OCI-LY1 (cell line): ENCODE measurements around the gene DPH1.

Experiments used
- H2AFZ ChIP-seq: fragments of 200-600 bp; sonication (generic), shearing (Covaris generic); 2 replicates; pipeline ENCODE4 v1.6.0; 2014; ENCODE audit warnings: antibody characterized with exemption, mild to moderate bottlenecking, low read length
- H3F3A ChIP-seq: fragments of 200-600 bp; sonication (generic), shearing (Covaris generic); 2 replicates; pipeline ENCODE4 v1.6.0; 2014; ENCODE audit warnings: mild to moderate bottlenecking, antibody characterized with exemption, low read length, moderate library complexity; ENCODE audit not compliant: insufficient read depth
- H3K27ac ChIP-seq: fragments of 200-600 bp; sonication (generic); 2 replicates; pipeline ENCODE4 v1.5.1; 2014; ENCODE audit warnings: low read length, mixed run types, mild to moderate bottlenecking, low read depth; ENCODE audit not compliant: poor library complexity, severe bottlenecking
- H3K27me3 ChIP-seq: fragments of 200-600 bp; sonication (generic); 2 replicates; pipeline ENCODE4 v1.6.0; 2014; ENCODE audit warnings: antibody characterized with exemption, mild to moderate bottlenecking, low read length, moderate library complexity; ENCODE audit not compliant: insufficient read depth
- H3K36me3 ChIP-seq: fragments of 200-600 bp; sonication (generic); 2 replicates; pipeline ENCODE4 v1.6.1; 2014; ENCODE audit warnings: mild to moderate bottlenecking, antibody characterized with exemption, low read length, moderate library complexity, mixed read lengths; ENCODE audit not compliant: insufficient read depth
- H3K4me1 ChIP-seq: fragments of 200-600 bp; sonication (generic); 2 replicates; pipeline ENCODE4 v1.5.1; 2014; ENCODE audit warnings: mild to moderate bottlenecking, low read length, moderate library complexity; ENCODE audit not compliant: insufficient read depth, severe bottlenecking
- H3K4me2 ChIP-seq: fragments of 200-600 bp; sonication (generic), shearing (Covaris generic); 2 replicates; pipeline ENCODE4 v1.6.1; 2014; ENCODE audit warnings: low read length
- H3K4me3 ChIP-seq: fragments of 200-600 bp; sonication (generic); 2 replicates; pipeline ENCODE4 v1.5.1; 2014; ENCODE audit warnings: low read length, low read depth, mild to moderate bottlenecking, mixed read lengths; ENCODE audit not compliant: poor library complexity, severe bottlenecking
- H3K79me2 ChIP-seq: fragments of 200-600 bp; shearing (Covaris generic); 2 replicates; pipeline ENCODE4 v1.6.1; 2016; ENCODE audit warnings: mixed run types, low read length, mixed read lengths; ENCODE audit not compliant: insufficient read depth
- H3K9ac ChIP-seq: fragments of 200-600 bp; sonication (generic), shearing (Covaris generic); 2 replicates; pipeline ENCODE4 v1.6.1; 2014; ENCODE audit warnings: mild to moderate bottlenecking, low read length, mixed read lengths
- H3K9me2 ChIP-seq: fragments of 200-600 bp; sonication (generic), shearing (Covaris generic); 2 replicates; pipeline ENCODE4 v1.6.1; 2014; ENCODE audit warnings: low read depth, mild to moderate bottlenecking, low read length, mixed read lengths
- H3K9me3 ChIP-seq: fragments of 200-600 bp; shearing (Covaris generic); 2 replicates; pipeline ENCODE4 v1.6.1; 2014; ENCODE audit warnings: low read length, mixed read lengths
- H4K20me1 ChIP-seq: fragments of 200-600 bp; sonication (generic), shearing (Covaris generic); 2 replicates; pipeline ENCODE4 v1.6.0; 2016; ENCODE audit warnings: mild to moderate bottlenecking, low read length; ENCODE audit not compliant: insufficient read depth
- EZH2 ChIP-seq: fragments of 200-600 bp; sonication (generic), shearing (Covaris generic); IDR thresholded peaks from 2 replicates; pipeline ENCODE4 v1.8.0; 2017; ENCODE audit warnings: borderline replicate concordance, mixed run types, mild to moderate bottlenecking, antibody characterized with exemption, low read length, moderate library complexity, mixed read lengths
- TF ChIP-seq, protein P1 (sequence below): fragments of 200-600 bp; sonication (generic), shearing (Covaris generic); IDR thresholded peaks from 2 replicates; pipeline ENCODE4 v1.5.1; 2017; ENCODE audit warnings: mild to moderate bottlenecking, antibody characterized with exemption, low read length, moderate library complexity, mixed read lengths

DPH1 gene

DNA sequence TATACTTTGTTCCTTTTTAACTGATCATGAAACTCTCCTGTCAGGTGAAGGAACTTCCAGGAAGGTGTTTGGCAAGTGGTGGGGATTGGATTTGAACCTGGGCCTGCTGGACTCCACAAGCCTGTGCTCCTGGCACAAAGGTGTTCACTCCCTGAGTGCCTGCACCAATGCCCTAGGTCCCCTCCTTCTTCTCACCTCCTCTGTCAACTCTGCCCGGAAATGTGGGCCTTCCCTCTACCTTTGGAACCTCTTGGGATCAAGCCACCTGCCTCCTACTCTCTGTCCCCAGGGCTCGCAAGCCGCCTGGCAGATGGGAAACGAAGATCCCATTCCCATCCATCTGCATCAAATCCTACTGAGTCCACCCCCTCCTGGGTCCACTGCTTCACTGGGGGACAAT is 44.9 kb upstream of the DPH1 start:
- H3K9me3 ChIP-seq = no peaks in the 10 kb centered on the region
- no peak overlapping the region for H3K4me2 ChIP-seq
- H3K9ac ChIP-seq = no peak overlapping the region
- no peaks in the 10 kb centered on the region for H3K79me2 ChIP-seq
- no peak overlapping the region for H3K27ac ChIP-seq
- no peaks in the 10 kb centered on the region; the same call in 1 of the 2 replicates for H3K27me3 ChIP-seq
- H2AFZ ChIP-seq = no peak overlapping the region
- no peaks in the 10 kb centered on the region for H3K9me2 ChIP-seq
- no peaks in the 10 kb centered on the region for H3K36me3 ChIP-seq
- H3F3A ChIP-seq = no peaks in the 10 kb centered on the region
- H3K4me3 ChIP-seq = no peak overlapping the region
- H4K20me1 ChIP-seq = no peaks in the 10 kb centered on the region
- TF ChIP-seq, protein P1, sequence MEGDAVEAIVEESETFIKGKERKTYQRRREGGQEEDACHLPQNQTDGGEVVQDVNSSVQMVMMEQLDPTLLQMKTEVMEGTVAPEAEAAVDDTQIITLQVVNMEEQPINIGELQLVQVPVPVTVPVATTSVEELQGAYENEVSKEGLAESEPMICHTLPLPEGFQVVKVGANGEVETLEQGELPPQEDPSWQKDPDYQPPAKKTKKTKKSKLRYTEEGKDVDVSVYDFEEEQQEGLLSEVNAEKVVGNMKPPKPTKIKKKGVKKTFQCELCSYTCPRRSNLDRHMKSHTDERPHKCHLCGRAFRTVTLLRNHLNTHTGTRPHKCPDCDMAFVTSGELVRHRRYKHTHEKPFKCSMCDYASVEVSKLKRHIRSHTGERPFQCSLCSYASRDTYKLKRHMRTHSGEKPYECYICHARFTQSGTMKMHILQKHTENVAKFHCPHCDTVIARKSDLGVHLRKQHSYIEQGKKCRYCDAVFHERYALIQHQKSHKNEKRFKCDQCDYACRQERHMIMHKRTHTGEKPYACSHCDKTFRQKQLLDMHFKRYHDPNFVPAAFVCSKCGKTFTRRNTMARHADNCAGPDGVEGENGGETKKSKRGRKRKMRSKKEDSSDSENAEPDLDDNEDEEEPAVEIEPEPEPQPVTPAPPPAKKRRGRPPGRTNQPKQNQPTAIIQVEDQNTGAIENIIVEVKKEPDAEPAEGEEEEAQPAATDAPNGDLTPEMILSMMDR = no peak
- no peak for TF ChIP-seq EZH2
- H3K4me1 ChIP-seq = no peaks in the 10 kb centered on the region

DNA sequence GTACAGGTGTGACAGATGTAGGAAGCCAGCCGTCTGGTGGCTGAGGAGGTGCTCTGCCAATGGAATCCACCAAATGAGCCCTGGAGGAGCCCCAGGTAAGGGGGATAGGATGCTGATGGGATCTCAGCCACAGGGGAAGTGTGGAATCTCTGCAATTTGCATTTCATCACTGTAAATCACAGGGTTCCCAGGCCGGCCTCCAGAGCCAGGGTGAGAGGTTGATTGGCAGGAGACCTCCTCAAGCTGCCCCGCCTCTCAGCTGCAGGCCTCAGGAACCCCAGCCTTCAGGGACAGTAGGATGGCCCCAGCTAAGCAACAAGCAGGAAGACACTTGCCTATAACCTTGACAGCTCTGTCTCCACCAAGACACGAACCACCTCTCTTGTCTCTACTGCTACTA is 44.3 kb upstream of the DPH1 start:
- Histone ChIP-seq H3K27me3 (no peaks in the 10 kb centered on the region; the same call in 1 of the 2 replicates), H3K9me2 (no peaks in the 10 kb centered on the region), H2AFZ (no peak overlapping the region), H3K36me3 (no peaks in the 10 kb centered on the region), H3K27ac (no peak overlapping the region), H3K4me2 (no peak overlapping the region), H3K79me2 (no peaks in the 10 kb centered on the region), H3K9ac (no peak overlapping the region), H3K4me1 (no peaks in the 10 kb centered on the region), H3K9me3 (no peaks in the 10 kb centered on the region), H3F3A (no peaks in the 10 kb centered on the region), H3K4me3 (no peak overlapping the region), H4K20me1 (no peaks in the 10 kb centered on the region)
- TF ChIP-seq, protein P1 = no peak
- no peak for TF ChIP-seq EZH2

DNA sequence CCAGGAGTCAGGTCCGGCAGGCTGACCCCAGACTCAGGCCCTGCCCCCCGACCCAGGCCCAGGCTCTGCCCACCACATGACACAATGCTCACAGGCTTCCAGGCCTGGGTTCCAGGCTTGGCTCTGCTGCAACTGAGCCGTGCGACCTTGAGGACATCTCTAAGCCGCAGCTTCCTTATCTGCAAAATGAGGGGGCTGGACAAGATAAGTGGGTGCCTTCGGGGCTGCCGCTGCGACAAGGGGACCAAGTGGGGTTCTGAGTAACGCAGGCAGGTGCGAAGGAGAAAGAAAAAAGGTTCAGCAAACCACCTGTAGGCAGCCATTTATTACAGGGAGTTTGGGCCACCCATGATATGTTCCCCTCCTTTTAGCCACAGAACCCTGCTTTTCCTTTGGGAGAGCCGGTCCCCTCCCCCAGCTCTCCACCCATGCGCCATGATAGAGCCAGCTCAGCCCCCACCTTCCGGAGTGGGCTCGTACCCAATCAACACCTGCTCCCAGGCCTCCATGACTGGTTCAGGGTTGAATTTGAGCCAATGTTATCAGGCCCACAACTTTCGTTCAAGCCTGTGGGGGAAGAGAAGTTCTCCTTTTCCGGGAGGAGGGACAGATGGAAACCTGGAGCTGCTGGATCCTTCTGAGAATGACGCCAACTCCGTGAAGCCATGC is 43.0 kb upstream of the DPH1 start:
- no peaks in the 10 kb centered on the region for H3K79me2 ChIP-seq
- H3K27ac ChIP-seq = no peak overlapping the region
- H3K4me1 ChIP-seq = no peaks in the 10 kb centered on the region
- H3K27me3 ChIP-seq = no peaks in the 10 kb centered on the region; the same call in 1 of the 2 replicates
- H3K4me3 ChIP-seq = no peak overlapping the region
- H3K36me3 ChIP-seq = no peaks in the 10 kb centered on the region
- H3K4me2 ChIP-seq = no peak overlapping the region
- H2AFZ ChIP-seq = no peak overlapping the region
- H3K9me3 ChIP-seq = no peaks in the 10 kb centered on the region
- H4K20me1 ChIP-seq = no peaks in the 10 kb centered on the region
- no peak for TF ChIP-seq EZH2
- TF ChIP-seq, protein P1 = no peak
- no peaks in the 10 kb centered on the region for H3K9me2 ChIP-seq
- H3K9ac ChIP-seq = no peak overlapping the region
- no peaks in the 10 kb centered on the region for H3F3A ChIP-seq
